Liver (tissue), 9 donors: Measurements from ENCODE around the gene TRPV4. TPM values are rescaled to one million over a fixed set of nuclear protein-coding genes. Genes with fewer than 3 reads are reported as not detected.
"Not testable (repeated sequence)": the region's sequence is repeated elsewhere in the genome, so short reads cannot be mapped to it uniquely, and the experiment has no call there.

Experiments used
- DNase-seq: peaks from one replicate; pipeline ENCODE4 v3.0.0-alpha.2; 2017; ENCODE audit warnings: low spot score
- H3K27ac ChIP-seq, 2 donors: one replicate each; pipeline ENCODE4 v1.7.0; 2013; ENCODE audit warnings: inconsistent platforms in 2 of 2, low read length in 2 of 2, control low read depth in 1 of 2, low read depth in 1 of 2, mild to moderate bottlenecking in 1 of 2
- H3K27me3 ChIP-seq, 4 donors: one replicate each; pipeline versions ENCODE4 v1.6.1 to v1.7.0; 2013; ENCODE audit warnings: low read length in 3 of 4, inconsistent platforms in 1 of 4, mild to moderate bottlenecking in 1 of 4, moderate library complexity in 1 of 4; ENCODE audit not compliant: control insufficient read depth in 4 of 4, insufficient read depth in 4 of 4
- H3K36me3 ChIP-seq, 4 donors: one replicate each; pipeline versions ENCODE4 v1.6.1 to v1.7.0; 2013; ENCODE audit warnings: low read length in 3 of 4, mild to moderate bottlenecking in 3 of 4, low read depth in 1 of 4, moderate library complexity in 1 of 4; ENCODE audit not compliant: control insufficient read depth in 4 of 4, insufficient read depth in 3 of 4
- H3K4me1 ChIP-seq, 4 donors: one replicate each; pipeline versions ENCODE4 v1.6.1 to v1.7.0; 2013; ENCODE audit warnings: low read length in 3 of 4, mild to moderate bottlenecking in 3 of 4, moderate library complexity in 1 of 4; ENCODE audit not compliant: control insufficient read depth in 4 of 4, insufficient read depth in 4 of 4
- H3K4me3 ChIP-seq, 3 donors: one replicate each; pipeline versions ENCODE4 v1.6.1 to v1.7.0; 2013; ENCODE audit warnings: low read length in 3 of 3, control low read depth in 1 of 3, low read depth in 1 of 3, mild to moderate bottlenecking in 1 of 3
- H3K9ac ChIP-seq, 2 donors: one replicate each; pipeline ENCODE4 v1.7.0; 2013; ENCODE audit warnings: low read length in 2 of 2, mild to moderate bottlenecking in 2 of 2, moderate library complexity in 2 of 2, control low read depth in 1 of 2, low read depth in 1 of 2
- H3K9me3 ChIP-seq, 4 donors: one replicate each; pipeline versions ENCODE4 v1.6.1 to v1.7.0; 2013; ENCODE audit warnings: low read length in 3 of 4; ENCODE audit not compliant: control insufficient read depth in 4 of 4
- ATF3 ChIP-seq: IDR thresholded peaks from 2 replicates; pipeline ENCODE4 v1.6.1; 2016; ENCODE audit warnings: antibody characterized with exemption
- EGR1 ChIP-seq, 2 donors: IDR thresholded peaks; 2 replicates each; pipeline ENCODE4 v1.6.1; 2016 to 2018; ENCODE audit warnings: antibody characterized with exemption in 2 of 2, low read depth in 2 of 2
- FOXA1 ChIP-seq: IDR thresholded peaks from 2 replicates; pipeline ENCODE4 v1.6.1; 2016; ENCODE audit warnings: antibody characterized with exemption
- FOXA2 ChIP-seq: IDR thresholded peaks from 2 replicates; pipeline ENCODE4 v1.6.1; 2016; ENCODE audit warnings: antibody characterized with exemption
- GABPA ChIP-seq, 2 donors: IDR thresholded peaks in 1 of 2; conservative IDR thresholded peaks in 1 of 2; 2 replicates each; pipeline ENCODE4 v1.6.1; 2016; ENCODE audit warnings: antibody characterized with exemption in 2 of 2, mild to moderate bottlenecking in 1 of 2, moderate library complexity in 1 of 2
- HNF4A ChIP-seq, 2 donors: conservative IDR thresholded peaks; 2 replicates each; pipeline ENCODE4 v1.6.1; 2016; ENCODE audit warnings: antibody characterized with exemption in 2 of 2, mild to moderate bottlenecking in 2 of 2
- HNF4G ChIP-seq: IDR thresholded peaks from 2 replicates; pipeline ENCODE4 v1.6.1; 2016; ENCODE audit warnings: antibody characterized with exemption
- JUND ChIP-seq, 2 donors: IDR thresholded peaks; 2 replicates each; pipeline ENCODE4 v1.6.1; 2016; ENCODE audit warnings: antibody characterized with exemption in 2 of 2
- MAX ChIP-seq: IDR thresholded peaks from 2 replicates; pipeline ENCODE4 v1.6.1; 2016; ENCODE audit warnings: antibody characterized with exemption
- NR2F2 ChIP-seq: IDR thresholded peaks from 2 replicates; pipeline ENCODE4 v1.6.1; 2016; ENCODE audit warnings: antibody characterized with exemption
- RAD21 ChIP-seq, 2 donors: IDR thresholded peaks; 2 replicates each; pipeline ENCODE4 v1.6.1; 2016; ENCODE audit warnings: antibody characterized with exemption in 2 of 2, mild to moderate bottlenecking in 2 of 2
- REST ChIP-seq: IDR thresholded peaks from 2 replicates; pipeline ENCODE4 v1.6.1; 2016; ENCODE audit warnings: antibody characterized with exemption, mild to moderate bottlenecking
- RXRA ChIP-seq, 2 donors: IDR thresholded peaks; 2 replicates each; pipeline ENCODE4 v1.6.1; 2017 to 2018; ENCODE audit warnings: antibody characterized with exemption in 2 of 2, mild to moderate bottlenecking in 1 of 2
- SP1 ChIP-seq: IDR thresholded peaks from 2 replicates; pipeline ENCODE4 v1.6.1; 2018; ENCODE audit warnings: antibody characterized with exemption, mild to moderate bottlenecking
- TAF1 ChIP-seq: conservative IDR thresholded peaks from 2 replicates; pipeline ENCODE4 v1.6.1; 2016; ENCODE audit warnings: antibody characterized with exemption, mild to moderate bottlenecking
- YY1 ChIP-seq: IDR thresholded peaks from 2 replicates; pipeline ENCODE4 v1.6.1; 2016; ENCODE audit warnings: antibody characterized with exemption, mild to moderate bottlenecking
- WGBS: extraction: QIAGEN DNeasy Blood & Tissue Kit; methylation state at CpG from one replicate; pipeline ENCODE4 v1.1.7; 2013; 5-methylcytosine and 5-hydroxymethylcytosine counted together
- polyA plus RNA-seq, 2 donors: library from polyadenylated mRNA; stranded (reverse) in 1 of 2; unstranded in 1 of 2; fragments of 200-250 nt in 1 of 2; fragments of >200 nt in 1 of 2; fragmentation: Nextera tagmentation in 1 of 2; extraction: Ambion mirVana in 1 of 2; gene quantifications; one replicate each; pipeline versions ENCODE4 v1.2.1 to v1.2.3, GENCODE V29; 2013 to 2015
- total RNA-seq, 2 donors: library from RNA; depleted of rRNA; stranded (reverse); fragments of >200 nt; gene quantifications; one replicate each; pipeline ENCODE4 v1.2.3, GENCODE V29; 2014
- donor health status: healthy.
- donor health status: healthy.
- donor health status: healthy.
- donor health status: healthy.
- donor health status: healthy.

TRPV4 gene
- total and polyA plus RNA-seq, 4 donors: 1.3 to 9.6 (median 3.9) TPM

GRCh38 chr12:109863847-109864712 lies 30.9 kb upstream of the TRPV4 start:
- peaks cover 7 to 19% (median 13%) of the 10 kb centered on the region in 4 donors for H3K4me1 ChIP-seq
- no peak for DNase-seq
- H3K4me3 ChIP-seq: no peak overlapping the region
- TF ChIP-seq HNF4A (conservative IDR thresholded peaks at IDR 0.05) (peak; percentile 75 to 87), JUND (IDR thresholded peaks at IDR 0.05) (peak in 1 of 2 donors; percentile 75), RXRA (IDR thresholded peaks at IDR 0.05) (peak; percentile 72 to 89), FOXA2 (peak; percentile 79), GABPA (IDR thresholded peaks at IDR 0.05 in 1 of 2, conservative IDR thresholded peaks at IDR 0.05 in 1 of 2) (peak in 1 of 2 donors; percentile 76), FOXA1 (peak; percentile 65), EGR1 (IDR thresholded peaks at IDR 0.05; ENCODE audit: low read depth in 2 of 2) (peak in 1 of 2 donors; percentile 32), RAD21 (IDR thresholded peaks at IDR 0.05) (peak in 1 of 2 donors; percentile 27), NR2F2 (no peak), ATF3 (no peak), TAF1 (no peak), SP1 (peak; percentile 58)
- H3K36me3 ChIP-seq: no peaks in the 10 kb centered on the region
- no peak overlapping the region for H3K9ac ChIP-seq
- H3K27me3 ChIP-seq: no peaks in the 10 kb centered on the region
- peak overlapping the region in 1 of 2 donors; percentile 48 for H3K27ac ChIP-seq
- WGBS: 77% methylated on average over 9 of the region's 9 CpGs
- no peaks in the 10 kb centered on the region for H3K9me3 ChIP-seq

GRCh38 chr12:109862491-109862890 lies 29.3 kb upstream of the TRPV4 start:
- not testable (repeated sequence) for H3K36me3 ChIP-seq, H3K9ac ChIP-seq, DNase-seq, H3K27ac ChIP-seq, H3K9me3 ChIP-seq, H3K4me3 ChIP-seq, H3K27me3 ChIP-seq
- peaks cover 7 to 19% (median 13%) of the 10 kb centered on the region in 4 donors for H3K4me1 ChIP-seq
- WGBS: 88% methylated on average over 9 of the region's 9 CpGs

GRCh38 chr12:109861689-109862314 lies 28.6 kb upstream of the TRPV4 start:
- peaks cover 7 to 19% (median 13%) of the 10 kb centered on the region in 4 donors for H3K4me1 ChIP-seq
- no peak for TF ChIP-seq EGR1 (IDR thresholded peaks at IDR 0.05; ENCODE audit: low read depth in 2 of 2)
- TF ChIP-seq NR2F2: no peak
- no peak for TF ChIP-seq RAD21 (IDR thresholded peaks at IDR 0.05)
- no peak for TF ChIP-seq TAF1
- TF ChIP-seq REST: no peak
- TF ChIP-seq MAX: no peak
- TF ChIP-seq SP1: no peak
- TF ChIP-seq JUND (IDR thresholded peaks at IDR 0.05): no peak
- no peak for TF ChIP-seq GABPA (IDR thresholded peaks at IDR 0.05 in 1 of 2, conservative IDR thresholded peaks at IDR 0.05 in 1 of 2)
- no peak for TF ChIP-seq ATF3
- no peak for TF ChIP-seq FOXA2
- no peak for TF ChIP-seq HNF4G
- no peak for TF ChIP-seq RXRA (IDR thresholded peaks at IDR 0.05)
- no peak for TF ChIP-seq FOXA1
- TF ChIP-seq HNF4A (conservative IDR thresholded peaks at IDR 0.05): no peak
- no peak for TF ChIP-seq YY1
- DNase-seq: no peak
- H3K9ac ChIP-seq: no peak overlapping the region
- H3K27me3 ChIP-seq: no peaks in the 10 kb centered on the region
- H3K36me3 ChIP-seq: peaks cover 3 to 14% (median 4%) of the 10 kb centered on the region in 4 donors
- H3K9me3 ChIP-seq: no peaks in the 10 kb centered on the region
- WGBS: 80% methylated on average over 17 of the region's 17 CpGs
- H3K4me3 ChIP-seq: no peak overlapping the region
- no peak overlapping the region for H3K27ac ChIP-seq
